ENCODE measurements around the gene ACOX3.

DNA sequence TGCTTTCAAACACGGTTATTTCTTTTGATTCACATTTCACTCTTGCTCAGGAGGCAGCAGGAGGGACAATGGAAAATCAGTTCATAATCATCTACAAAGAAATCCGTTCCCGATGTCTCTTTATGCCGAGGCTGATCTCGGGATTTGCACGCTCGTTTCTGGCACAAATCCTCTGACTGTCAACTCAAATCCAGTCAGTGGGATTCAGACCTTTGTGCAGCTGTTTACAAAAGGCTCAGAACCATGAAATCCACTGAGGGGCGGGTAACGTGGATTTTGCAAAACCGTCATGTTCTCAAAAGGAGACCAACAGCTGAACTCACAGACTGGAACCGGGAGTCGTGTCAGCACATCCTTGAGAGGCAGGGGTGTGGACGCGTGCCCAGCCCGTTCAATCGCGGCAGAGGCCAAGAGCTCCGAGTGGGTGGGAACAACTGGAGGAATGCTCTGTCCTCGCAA is 46.4 kb downstream of the ACOX3 start:
- TF ChIP-seq NFIC (IDR thresholded peaks at IDR 0.05; ENCODE audit: borderline replicate concordance) (no peak), EP300 (IDR thresholded peaks at IDR 0.05; ENCODE audit: borderline replicate concordance in 1 of 2, low read depth in 1 of 2, low read length in 1 of 2) (no peak), CHD2 (IDR thresholded peaks at IDR 0.05; ENCODE audit: low read length, partially characterized antibody) (no peak), YY1 (IDR thresholded peaks at IDR 0.05; ENCODE audit: low read depth) (no peak), TAF1 (IDR thresholded peaks at IDR 0.05; ENCODE audit: borderline replicate concordance, low read depth, low read length) (no peak), RAD21 (IDR thresholded peaks at IDR 0.05; ENCODE audit: low read length) (no peak)
- TF ChIP-seq, protein P1, sequence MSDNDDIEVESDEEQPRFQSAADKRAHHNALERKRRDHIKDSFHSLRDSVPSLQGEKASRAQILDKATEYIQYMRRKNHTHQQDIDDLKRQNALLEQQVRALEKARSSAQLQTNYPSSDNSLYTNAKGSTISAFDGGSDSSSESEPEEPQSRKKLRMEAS (IDR thresholded peaks at IDR 0.05; ENCODE audit: low read depth) = no peak
- TF ChIP-seq, protein P2, sequence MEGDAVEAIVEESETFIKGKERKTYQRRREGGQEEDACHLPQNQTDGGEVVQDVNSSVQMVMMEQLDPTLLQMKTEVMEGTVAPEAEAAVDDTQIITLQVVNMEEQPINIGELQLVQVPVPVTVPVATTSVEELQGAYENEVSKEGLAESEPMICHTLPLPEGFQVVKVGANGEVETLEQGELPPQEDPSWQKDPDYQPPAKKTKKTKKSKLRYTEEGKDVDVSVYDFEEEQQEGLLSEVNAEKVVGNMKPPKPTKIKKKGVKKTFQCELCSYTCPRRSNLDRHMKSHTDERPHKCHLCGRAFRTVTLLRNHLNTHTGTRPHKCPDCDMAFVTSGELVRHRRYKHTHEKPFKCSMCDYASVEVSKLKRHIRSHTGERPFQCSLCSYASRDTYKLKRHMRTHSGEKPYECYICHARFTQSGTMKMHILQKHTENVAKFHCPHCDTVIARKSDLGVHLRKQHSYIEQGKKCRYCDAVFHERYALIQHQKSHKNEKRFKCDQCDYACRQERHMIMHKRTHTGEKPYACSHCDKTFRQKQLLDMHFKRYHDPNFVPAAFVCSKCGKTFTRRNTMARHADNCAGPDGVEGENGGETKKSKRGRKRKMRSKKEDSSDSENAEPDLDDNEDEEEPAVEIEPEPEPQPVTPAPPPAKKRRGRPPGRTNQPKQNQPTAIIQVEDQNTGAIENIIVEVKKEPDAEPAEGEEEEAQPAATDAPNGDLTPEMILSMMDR (IDR thresholded peaks at IDR 0.05) = no peak
